Kidney glomerular epithelial cell (primary cell): ENCODE data around the gene CTNNBL1.

Experiments used
- DNase-seq: peaks from one replicate; lab custom pipeline; 2025; lab: John Stamatoyannopoulos, UW

Gene CTNNBL1

GRCh38 chr20:37879843-37880242, 186.0 kb downstream of the CTNNBL1 start:
- DNase-seq = no peak

GRCh38 chr20:37880726-37881591, 187.1 kb downstream of the CTNNBL1 start:
- DNase-seq = no peak

- no peak for DNase-seq
Observed at GRCh38 chr20:37881601-37882343, 187.9 kb downstream of the CTNNBL1 start.

GRCh38 chr20:37882961-37883712, 189.3 kb downstream of the CTNNBL1 start:
- DNase-seq = no peak

- DNase-seq = no peak
Observed at GRCh38 chr20:37885042-37885441, 191.2 kb downstream of the CTNNBL1 start.

GRCh38 chr20:37885593-37886503, 192.0 kb downstream of the CTNNBL1 start:
- no peak for DNase-seq

GRCh38 chr20:37886851-37887297, 193.0 kb downstream of the CTNNBL1 start:
- DNase-seq = no peak

- DNase-seq = no peak
Observed at GRCh38 chr20:37888641-37889040, 194.8 kb downstream of the CTNNBL1 start.

GRCh38 chr20:37890108-37890507, 196.3 kb downstream of the CTNNBL1 start:
- DNase-seq = no peak

- no peak for DNase-seq
Observed at GRCh38 chr20:37890643-37891042, 196.8 kb downstream of the CTNNBL1 start.

- DNase-seq = no peak
Observed at GRCh38 chr20:37892001-37892400, 198.2 kb downstream of the CTNNBL1 start.

- DNase-seq = no peak
Observed at GRCh38 chr20:37893566-37894241, 199.9 kb downstream of the CTNNBL1 start.

GRCh38 chr20:37894454-37894853, 200.6 kb downstream of the CTNNBL1 start:
- DNase-seq = no peak

- DNase-seq = no peak
Observed at GRCh38 chr20:37895166-37895565, 201.3 kb downstream of the CTNNBL1 start.

GRCh38 chr20:37896932-37897548, 203.2 kb downstream of the CTNNBL1 start:
- no peak for DNase-seq

- no peak for DNase-seq
Observed at GRCh38 chr20:37898233-37899104, 204.6 kb downstream of the CTNNBL1 start.

- DNase-seq = no peak
Observed at GRCh38 chr20:37899105-37900045, 205.5 kb downstream of the CTNNBL1 start.

- DNase-seq = no peak
Observed at GRCh38 chr20:37901240-37901639, 207.4 kb downstream of the CTNNBL1 start.
